ENCODE results near the gene PARD3.

DNA sequence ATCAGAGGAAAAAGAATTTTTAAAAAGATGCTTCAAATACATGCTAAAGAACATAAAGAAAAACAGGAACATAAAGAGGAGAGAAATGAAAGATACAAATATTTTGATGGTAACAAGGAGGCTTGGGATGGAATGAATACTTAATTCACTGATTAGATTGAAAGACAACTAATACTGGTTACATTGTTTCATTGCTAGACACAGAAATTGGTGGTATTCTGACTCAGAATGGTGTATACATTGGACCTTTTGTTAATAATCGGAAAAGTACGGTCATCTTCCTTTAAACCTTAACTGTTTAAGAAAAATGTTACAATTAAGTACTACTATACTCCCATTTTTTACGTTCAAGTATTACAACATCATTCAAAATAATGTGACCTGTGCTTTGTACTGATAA, 567.5 kb downstream of the PARD3 start:
- TF ChIP-seq POLR2AphosphoS5 (IDR thresholded peaks at IDR 0.05) (no peak), POLR2A (IDR thresholded peaks at IDR 0.05) (no peak)
